GM19467 (cell line): ENCODE results near the gene MED6.

Experiments
- ATAC-seq: cut with Tn5 transposase; IDR thresholded peaks from one replicate; pipeline ENCODE4 v1.9.1; 2021; ENCODE audit warnings: mild to moderate bottlenecking, moderate library complexity; ENCODE audit not compliant: unreplicated experiment

MED6 gene

GRCh38 chr14:70601162-70601561, 707 bp upstream of the MED6 start:
- ATAC-seq = no peak

GRCh38 chr14:70599345-70599744, 1.1 kb downstream of the MED6 start:
- no peak for ATAC-seq

GRCh38 chr14:70597731-70598130, 2.7 kb downstream of the MED6 start:
- no peak for ATAC-seq

GRCh38 chr14:70595443-70596185, 4.8 kb downstream of the MED6 start:
- no peak for ATAC-seq

- ATAC-seq = no peak
These were observed 6.0 kb downstream of the MED6 start for GRCh38 chr14:70594461-70594860.

- no peak for ATAC-seq
These were observed 15.2 kb downstream of the MED6 start for GRCh38 chr14:70585231-70585630.

- ATAC-seq = no peak
These were observed 23.6 kb downstream of the MED6 start for GRCh38 chr14:70576891-70577290.

GRCh38 chr14:70573050-70573449, 27.4 kb downstream of the MED6 start:
- no peak for ATAC-seq

GRCh38 chr14:70571139-70571538, 29.3 kb downstream of the MED6 start:
- no peak for ATAC-seq

GRCh38 chr14:70567791-70568190, 32.7 kb downstream of the MED6 start:
- ATAC-seq = no peak

GRCh38 chr14:70563869-70564268, 36.6 kb downstream of the MED6 start:
- no peak for ATAC-seq

- ATAC-seq = no peak
These were observed 37.0 kb downstream of the MED6 start for GRCh38 chr14:70563417-70563816.

- ATAC-seq = no peak
These were observed 42.1 kb downstream of the MED6 start for GRCh38 chr14:70558356-70558755.

- no peak for ATAC-seq
These were observed 44.6 kb downstream of the MED6 start for GRCh38 chr14:70555890-70556289.

- no peak for ATAC-seq
These were observed 62.4 kb downstream of the MED6 start for GRCh38 chr14:70538087-70538486.

GRCh38 chr14:70536830-70537229, 63.6 kb downstream of the MED6 start:
- no peak for ATAC-seq

GRCh38 chr14:70534904-70535303, 65.6 kb downstream of the MED6 start, which contains the start of gene ADAM20:
Gene ADAM20, minus strand, starts transcription at chr14:70535004. Its CDS starts 10,247 bp downstream, at chr14:70524757.
- no peak for ATAC-seq
